Stimulated activated CD8-positive, alpha-beta memory T cell treated with anti-CD3 and anti-CD28 coated beads, Interleukin-12 subunit alpha, Interleukin-12 subunit beta, amount 100 ng/mL, for 1 hour (primary cell): ENCODE results near the gene SHTN1.

Experiments used
- DNase-seq: peaks from one replicate; pipeline ENCODE4 v3.0.0-alpha.2; 2020; ENCODE audit warnings: low read depth

Gene SHTN1

GRCh38 chr10:117005026-117005526 is at the start of gene SHTN1:
Gene SHTN1, minus strand, starts transcription at chr10:117005187. Its CDS starts 108 bp downstream, at chr10:117005079.
- no peak for DNase-seq

- DNase-seq: no peak
Observed at GRCh38 chr10:117053482-117053881, 48.5 kb upstream of the SHTN1 start.

- no peak for DNase-seq
Observed at GRCh38 chr10:117047947-117048346, 43.0 kb upstream of the SHTN1 start.

GRCh38 chr10:117016266-117016665 is 11.3 kb upstream of the SHTN1 start:
- DNase-seq: no peak

- no peak for DNase-seq
Observed at GRCh38 chr10:117014835-117015234, 9.8 kb upstream of the SHTN1 start.

GRCh38 chr10:117007080-117007479 is 2.1 kb upstream of the SHTN1 start:
- DNase-seq: no peak

GRCh38 chr10:117005527-117006055 is 604 bp upstream of the SHTN1 start:
- no peak for DNase-seq

- no peak for DNase-seq
Observed at GRCh38 chr10:117004227-117005025, 561 bp downstream of the SHTN1 start.

- DNase-seq: no peak
Observed at GRCh38 chr10:117003336-117003735, 1.7 kb downstream of the SHTN1 start.

GRCh38 chr10:117002206-117002605 is 2.8 kb downstream of the SHTN1 start:
- DNase-seq: no peak

GRCh38 chr10:117001144-117001543 is 3.8 kb downstream of the SHTN1 start:
- DNase-seq: no peak

- DNase-seq: no peak
Observed at GRCh38 chr10:117000580-117000979, 4.4 kb downstream of the SHTN1 start.

GRCh38 chr10:116998172-116998571 is 6.8 kb downstream of the SHTN1 start:
- no peak for DNase-seq

- no peak for DNase-seq
Observed at GRCh38 chr10:116997015-116997414, 8.0 kb downstream of the SHTN1 start.

- no peak for DNase-seq
Observed at GRCh38 chr10:116995648-116996047, 9.3 kb downstream of the SHTN1 start.

GRCh38 chr10:116994113-116994890 is 10.7 kb downstream of the SHTN1 start:
- no peak for DNase-seq

GRCh38 chr10:116993610-116994009 is 11.4 kb downstream of the SHTN1 start:
- no peak for DNase-seq

- no peak for DNase-seq
Observed at GRCh38 chr10:116992183-116992582, 12.8 kb downstream of the SHTN1 start.

GRCh38 chr10:116990276-116990800 is 14.6 kb downstream of the SHTN1 start:
- no peak for DNase-seq

- no peak for DNase-seq
Observed at GRCh38 chr10:116989439-116989838, 15.5 kb downstream of the SHTN1 start.

GRCh38 chr10:116988311-116988710 is 16.7 kb downstream of the SHTN1 start:
- DNase-seq: no peak

GRCh38 chr10:116985611-116986010 is 19.4 kb downstream of the SHTN1 start:
- no peak for DNase-seq
